Immature natural killer cell (primary cell): ENCODE measurements around the gene LRRC38. TPM values are rescaled to one million over a fixed set of nuclear protein-coding genes. Genes with fewer than 3 reads are reported as not detected.

Experiments used
- DNase-seq, 3 donors: peaks; one replicate each; pipeline ENCODE4 v3.0.0; 2022; ENCODE audit warnings: mixed read lengths in 1 of 3
- H3K27ac Mint-ChIP-seq, 6 donors: one replicate each; pipeline ENCODE4 v1.8.0; 2020; ENCODE audit warnings: mixed read lengths in 6 of 6, mild to moderate bottlenecking in 5 of 6, inconsistent platforms in 4 of 6, moderate library complexity in 3 of 6
- H3K27me3 Mint-ChIP-seq, 3 donors: one replicate each; pipeline ENCODE4 v1.8.0; 2020 to 2021; ENCODE audit warnings: low read depth in 3 of 3, mild to moderate bottlenecking in 3 of 3, mixed read lengths in 3 of 3, moderate library complexity in 3 of 3, inconsistent platforms in 1 of 3
- H3K36me3 Mint-ChIP-seq, 3 donors: one replicate each; pipeline ENCODE4 v1.8.0; 2020; ENCODE audit warnings: mixed read lengths in 3 of 3, inconsistent platforms in 2 of 3, mild to moderate bottlenecking in 2 of 3
- H3K4me1 Mint-ChIP-seq, 2 donors: one replicate each; pipeline ENCODE4 v1.8.0; 2020; ENCODE audit warnings: inconsistent platforms in 2 of 2, mild to moderate bottlenecking in 2 of 2, mixed read lengths in 2 of 2, moderate library complexity in 1 of 2
- H3K4me3 Mint-ChIP-seq, 5 donors: one replicate each; pipeline ENCODE4 v1.8.0; 2020; ENCODE audit warnings: mild to moderate bottlenecking in 5 of 5, mixed read lengths in 5 of 5, inconsistent platforms in 3 of 5, moderate library complexity in 3 of 5
- H3K9me3 Mint-ChIP-seq, 6 donors: one replicate each; pipeline ENCODE4 v1.8.0; 2020; ENCODE audit warnings: mild to moderate bottlenecking in 6 of 6, mixed read lengths in 6 of 6, inconsistent platforms in 4 of 6, moderate library complexity in 3 of 6
- polyA plus RNA-seq, 3 donors: library from polyadenylated mRNA; unstranded; fragments of 300-500 nt; fragmentation: Illumina TruSeq; gene quantifications; one replicate each; pipeline ENCODE4 v1.2.3, GENCODE V29; 2021

The LRRC38 gene
- polyA plus RNA-seq, 3 donors from 2014 or later: not detected

DNA sequence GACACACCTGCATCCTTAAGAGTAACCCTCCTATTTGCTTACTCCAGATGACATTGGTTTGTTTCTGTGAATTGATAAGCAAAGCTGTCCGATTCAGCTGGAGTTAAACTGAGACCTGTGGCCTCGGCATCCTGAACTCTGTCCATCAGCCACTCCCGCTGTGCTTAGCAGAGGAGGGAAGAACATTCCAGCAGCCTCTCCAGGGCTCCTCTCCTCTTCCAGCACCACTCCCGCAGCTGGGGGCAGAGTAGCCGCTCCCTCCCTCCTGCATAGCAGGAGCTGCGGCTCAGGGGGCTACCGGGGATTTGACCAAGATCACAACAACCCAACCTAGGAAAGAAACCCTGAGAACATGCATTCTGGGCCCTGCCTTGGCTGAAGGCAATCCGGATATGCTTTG, 8.8 kb downstream of the LRRC38 start:
- H3K27me3 Mint-ChIP-seq: peaks cover 0 to 8% (median 6%) of the 10 kb centered on the region in 3 donors
- H3K27ac Mint-ChIP-seq: no peak overlapping the region
- no peak for DNase-seq
- H3K36me3 Mint-ChIP-seq: no peaks in the 10 kb centered on the region
- no peaks in the 10 kb centered on the region for H3K4me1 Mint-ChIP-seq
- no peak overlapping the region for H3K4me3 Mint-ChIP-seq
- H3K9me3 Mint-ChIP-seq: no peaks in the 10 kb centered on the region

DNA sequence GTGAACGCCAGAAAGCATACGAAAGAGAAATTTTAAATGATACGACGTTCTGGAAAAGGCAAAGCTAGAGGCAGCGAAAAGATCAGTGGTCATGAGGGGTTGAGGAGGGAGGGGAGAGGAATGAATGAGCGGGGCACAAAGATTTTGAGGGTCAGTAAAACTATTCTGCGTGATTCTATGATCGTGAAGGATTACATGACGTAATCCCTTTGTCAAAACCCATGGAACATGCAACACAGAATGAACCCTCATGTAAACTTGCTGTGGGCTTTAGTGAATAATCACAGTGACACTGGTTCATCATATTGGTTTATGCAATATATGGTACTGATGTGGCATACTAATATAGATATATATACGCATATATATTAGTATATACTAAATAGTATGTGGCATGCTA, 13.0 kb downstream of the LRRC38 start:
- H3K27ac Mint-ChIP-seq: no peak overlapping the region

DNA sequence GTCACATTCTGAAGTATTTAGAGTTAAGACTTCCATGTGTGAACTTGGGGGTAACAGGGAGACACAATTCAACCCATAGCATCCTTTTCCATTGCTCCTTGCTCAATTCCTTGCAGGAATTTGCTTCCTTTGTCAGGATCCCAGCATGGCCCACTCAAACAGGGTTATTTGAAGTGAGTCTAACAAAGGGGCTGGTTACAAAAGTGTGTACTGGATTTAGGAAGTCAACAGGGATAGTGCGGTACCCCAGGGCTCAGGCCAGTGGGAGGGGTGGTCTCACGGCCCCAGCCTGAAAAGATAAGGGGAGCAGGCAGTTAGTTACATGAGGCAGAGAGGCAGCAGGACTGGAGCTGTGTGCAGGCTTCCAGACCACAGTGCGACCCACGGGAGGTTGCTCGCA, 14.4 kb downstream of the LRRC38 start:
- H3K27ac Mint-ChIP-seq: no peak overlapping the region
- peaks cover 0 to 7% (median 4%) of the 10 kb centered on the region in 3 donors for H3K27me3 Mint-ChIP-seq
- no peaks in the 10 kb centered on the region for H3K9me3 Mint-ChIP-seq
- no peaks in the 10 kb centered on the region for H3K4me1 Mint-ChIP-seq
- no peak overlapping the region for H3K4me3 Mint-ChIP-seq
- DNase-seq: no peak
- no peaks in the 10 kb centered on the region for H3K36me3 Mint-ChIP-seq

More for the DNA sequence above, 13.0 kb downstream of the LRRC38 start:
- H3K4me3 Mint-ChIP-seq: no peak overlapping the region
- no peaks in the 10 kb centered on the region for H3K9me3 Mint-ChIP-seq
- H3K27me3 Mint-ChIP-seq: peaks cover 0 to 4% (median 3%) of the 10 kb centered on the region in 3 donors
- no peaks in the 10 kb centered on the region for H3K4me1 Mint-ChIP-seq
- no peaks in the 10 kb centered on the region for H3K36me3 Mint-ChIP-seq
- no peak for DNase-seq

DNA sequence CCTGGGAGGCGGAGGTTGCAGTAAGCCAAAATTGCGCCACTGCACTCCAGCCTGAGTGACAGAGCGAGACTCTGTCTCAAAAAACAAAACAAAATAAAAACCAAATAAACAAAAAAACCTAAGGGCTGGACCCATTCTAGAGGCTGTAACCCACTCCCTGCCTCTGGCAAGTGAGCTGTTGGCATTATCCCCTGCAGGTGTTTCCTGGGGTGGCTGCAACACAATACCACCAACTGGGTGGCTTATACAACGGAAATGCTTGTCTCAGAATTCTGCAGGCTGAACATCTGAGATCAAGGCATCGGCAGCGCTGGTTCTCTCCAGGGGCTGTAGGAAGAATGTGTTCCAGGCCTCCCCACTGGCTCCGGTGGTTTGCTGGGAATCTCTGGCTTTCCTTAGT, 15.2 kb downstream of the LRRC38 start:
- Mint-ChIP-seq H3K27me3 (peaks cover 0 to 7% (median 6%) of the 10 kb centered on the region in 3 donors), H3K36me3 (no peaks in the 10 kb centered on the region), H3K4me3 (no peak overlapping the region), H3K4me1 (no peaks in the 10 kb centered on the region), H3K27ac (no peak overlapping the region), H3K9me3 (no peaks in the 10 kb centered on the region)
- no peak for DNase-seq

DNA sequence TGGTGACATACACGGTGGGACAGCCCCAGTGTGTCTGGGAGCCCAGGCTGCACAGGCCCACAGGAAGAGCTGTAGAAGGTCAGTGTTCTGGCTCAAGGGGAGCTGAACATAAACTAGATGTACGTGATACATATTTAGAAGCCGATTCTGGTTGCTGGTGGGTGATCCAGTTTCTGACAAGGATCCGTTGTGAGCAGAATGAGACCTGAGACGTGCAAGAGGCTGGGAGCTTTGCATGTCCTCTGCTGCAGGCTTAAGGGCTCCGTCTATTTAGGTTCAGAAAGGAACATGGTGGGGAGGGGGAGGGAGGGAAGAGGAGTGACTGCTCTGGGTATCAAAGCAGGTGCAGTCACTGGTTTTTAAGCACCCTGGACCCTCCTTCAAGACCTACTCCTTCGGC, 18.6 kb downstream of the LRRC38 start:
- peaks cover 0 to 7% (median 5%) of the 10 kb centered on the region in 3 donors for H3K27me3 Mint-ChIP-seq
- no peak overlapping the region for H3K4me3 Mint-ChIP-seq

DNA sequence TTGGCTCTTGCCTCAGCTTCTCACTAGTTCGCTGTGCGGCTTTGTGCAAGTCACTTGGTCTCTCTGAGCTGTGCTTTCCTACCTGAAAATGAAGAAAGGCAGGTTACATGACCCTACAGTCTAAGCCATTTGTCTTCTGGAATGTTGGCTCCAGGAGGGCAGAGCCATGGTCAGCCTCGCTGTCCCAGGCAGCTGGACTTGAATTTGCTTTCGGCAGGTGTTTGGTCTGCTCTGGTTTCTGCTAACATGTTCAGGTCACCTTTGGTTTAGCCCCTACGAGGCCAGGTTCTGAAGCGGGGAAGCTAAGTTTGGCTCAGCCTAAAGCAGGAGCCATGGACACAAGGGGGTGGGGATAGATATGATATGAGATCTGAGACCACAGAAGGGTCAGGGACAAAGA, 19.1 kb downstream of the LRRC38 start:
- H3K4me1 Mint-ChIP-seq: no peaks in the 10 kb centered on the region
- DNase-seq: no peak
- H3K36me3 Mint-ChIP-seq: no peaks in the 10 kb centered on the region

More for the DNA sequence above, 18.6 kb downstream of the LRRC38 start:
- no peaks in the 10 kb centered on the region for H3K4me1 Mint-ChIP-seq
- no peak for DNase-seq
- H3K9me3 Mint-ChIP-seq: no peaks in the 10 kb centered on the region
- no peak overlapping the region for H3K27ac Mint-ChIP-seq
- H3K36me3 Mint-ChIP-seq: no peaks in the 10 kb centered on the region

DNA sequence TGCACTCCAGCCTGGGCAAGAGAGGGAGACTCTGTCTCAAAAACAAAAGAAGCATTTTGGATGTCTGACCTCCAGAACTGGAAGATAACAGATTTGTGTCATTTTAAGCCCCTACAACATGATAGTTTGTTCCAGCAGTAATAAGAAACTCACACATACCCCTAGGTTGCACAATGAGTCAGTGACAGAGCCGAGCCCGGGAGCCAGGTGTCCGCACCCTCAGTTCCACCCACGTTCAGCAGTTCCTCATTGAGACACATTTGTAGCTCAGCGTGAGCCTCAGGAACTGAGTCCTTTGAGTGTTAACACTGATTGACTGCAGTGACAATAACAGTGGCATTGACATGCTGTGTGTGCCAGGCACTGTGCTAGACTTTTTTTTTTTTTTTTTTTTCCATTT, 19.8 kb downstream of the LRRC38 start:
- DNase-seq: no peak
- Mint-ChIP-seq H3K36me3 (no peaks in the 10 kb centered on the region), H3K27me3 (peaks cover 0 to 7% (median 7%) of the 10 kb centered on the region in 3 donors), H3K27ac (no peak overlapping the region), H3K9me3 (no peaks in the 10 kb centered on the region), H3K4me1 (no peaks in the 10 kb centered on the region), H3K4me3 (no peak overlapping the region)

More for the DNA sequence above, 19.1 kb downstream of the LRRC38 start:
- H3K27ac Mint-ChIP-seq: no peak overlapping the region
- no peak overlapping the region for H3K4me3 Mint-ChIP-seq
- H3K27me3 Mint-ChIP-seq: peaks cover 0 to 7% (median 7%) of the 10 kb centered on the region in 3 donors
- no peaks in the 10 kb centered on the region for H3K9me3 Mint-ChIP-seq

DNA sequence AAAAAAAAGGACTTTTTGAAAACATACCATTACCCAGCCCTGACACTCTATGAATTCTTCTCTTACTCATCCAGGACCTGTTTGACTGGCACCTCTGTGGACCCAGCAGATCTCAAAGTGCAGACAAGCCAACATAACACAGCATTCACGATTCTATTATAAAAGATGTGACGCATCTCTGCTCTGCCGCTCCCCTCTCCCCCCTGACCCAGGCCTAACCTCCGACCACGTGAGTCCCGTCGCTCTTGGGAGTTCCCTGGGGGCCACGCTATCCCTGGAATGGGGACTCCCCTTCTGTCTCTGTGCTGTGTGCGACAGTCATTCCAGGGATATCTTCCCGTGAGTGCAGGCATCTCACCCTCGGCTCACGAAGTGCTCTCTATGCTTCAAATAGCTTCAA, 21.1 kb downstream of the LRRC38 start:
- no peak overlapping the region for H3K4me3 Mint-ChIP-seq
- H3K27ac Mint-ChIP-seq: no peak overlapping the region
- H3K27me3 Mint-ChIP-seq: peaks cover 3 to 8% (median 7%) of the 10 kb centered on the region in 3 donors
- H3K36me3 Mint-ChIP-seq: no peaks in the 10 kb centered on the region
- no peak for DNase-seq
- H3K9me3 Mint-ChIP-seq: no peaks in the 10 kb centered on the region
- no peaks in the 10 kb centered on the region for H3K4me1 Mint-ChIP-seq

DNA sequence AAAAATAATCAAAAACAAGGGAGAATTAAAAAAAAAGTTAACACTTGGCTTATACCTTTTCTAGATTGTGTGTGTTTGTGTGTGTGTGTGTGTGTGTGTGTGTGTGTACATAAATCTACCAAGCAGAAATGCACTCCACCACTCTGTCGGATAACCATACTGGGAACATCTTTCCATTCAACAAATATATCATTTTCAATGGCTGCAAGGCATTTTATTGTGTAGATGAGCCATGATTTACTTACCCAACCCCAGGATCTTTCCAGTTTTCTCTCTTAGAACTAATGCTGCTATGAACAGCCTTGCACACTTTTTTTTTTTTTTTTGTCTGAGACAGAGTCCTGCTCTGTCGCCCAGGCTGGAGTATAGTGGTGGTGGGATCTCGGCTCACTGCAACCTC, 25.8 kb downstream of the LRRC38 start:
- DNase-seq: no peak
- no peaks in the 10 kb centered on the region for H3K36me3 Mint-ChIP-seq
- peaks cover 3 to 8% (median 4%) of the 10 kb centered on the region in 3 donors for H3K27me3 Mint-ChIP-seq
- H3K4me1 Mint-ChIP-seq: no peaks in the 10 kb centered on the region
- H3K27ac Mint-ChIP-seq: no peak overlapping the region
- H3K9me3 Mint-ChIP-seq: no peaks in the 10 kb centered on the region
- H3K4me3 Mint-ChIP-seq: no peak overlapping the region

DNA sequence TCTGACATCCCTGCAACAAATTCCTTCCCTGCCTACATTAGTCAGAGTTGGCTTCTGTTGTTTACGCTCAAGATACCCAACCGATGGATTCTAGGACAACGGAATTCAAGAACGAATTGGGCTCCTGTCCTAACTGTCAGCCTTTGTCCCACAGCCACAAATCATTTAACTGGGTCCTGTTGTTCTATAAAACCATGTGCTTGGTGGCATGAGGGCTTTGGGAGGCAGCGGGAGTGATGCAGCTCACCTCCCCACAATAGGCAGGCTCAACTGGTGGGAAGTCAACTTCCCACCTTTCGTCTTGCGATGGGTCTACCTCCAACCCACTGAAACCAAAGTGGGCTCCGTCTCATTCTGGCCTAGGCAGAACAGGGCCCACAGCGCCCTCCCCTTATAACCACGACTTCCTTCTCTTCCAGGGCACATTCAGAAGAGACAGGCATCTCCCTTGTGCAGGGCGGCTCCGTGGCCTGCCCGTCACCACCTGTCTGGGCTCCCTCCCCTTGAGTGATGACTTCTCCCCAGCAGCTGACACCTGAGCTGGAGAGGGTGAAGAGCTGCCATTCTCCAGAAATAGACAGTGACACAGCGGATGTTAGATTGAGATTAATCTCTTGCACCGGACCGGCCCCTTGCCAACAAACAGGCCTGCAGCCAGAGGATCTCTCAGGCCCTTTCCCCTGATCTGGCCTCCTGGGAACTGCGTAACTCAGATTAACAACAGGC, 26.5 kb downstream of the LRRC38 start:
- H3K27ac Mint-ChIP-seq: no peak overlapping the region
- DNase-seq: no peak
- H3K4me1 Mint-ChIP-seq: no peaks in the 10 kb centered on the region
- no peaks in the 10 kb centered on the region for H3K9me3 Mint-ChIP-seq
- no peak overlapping the region for H3K4me3 Mint-ChIP-seq
- peaks cover 3 to 8% (median 4%) of the 10 kb centered on the region in 3 donors for H3K27me3 Mint-ChIP-seq
- no peaks in the 10 kb centered on the region for H3K36me3 Mint-ChIP-seq

DNA sequence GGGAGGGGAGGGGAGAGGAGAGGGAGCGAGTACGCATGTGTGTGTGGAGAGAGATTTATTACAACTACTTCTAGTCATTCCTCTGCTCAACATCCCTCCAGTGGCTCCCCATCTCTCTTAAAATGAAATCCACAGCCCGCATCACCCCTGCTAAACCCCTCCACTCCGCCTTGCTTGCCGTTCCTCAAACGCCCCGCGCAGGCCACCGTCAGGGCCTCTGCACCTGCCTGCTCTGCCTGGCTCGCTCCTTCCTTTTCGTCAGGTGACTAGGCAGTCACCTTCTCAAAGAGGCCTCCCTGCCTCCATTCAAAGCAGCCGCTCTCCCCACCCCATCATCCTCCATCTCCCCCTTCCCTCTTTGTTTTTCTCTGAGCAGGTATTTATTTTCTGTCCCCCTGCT, 29.9 kb downstream of the LRRC38 start:
- Mint-ChIP-seq H3K27ac (no peak overlapping the region), H3K27me3 (peaks cover 3 to 8% (median 4%) of the 10 kb centered on the region in 3 donors), H3K4me1 (no peaks in the 10 kb centered on the region), H3K36me3 (no peaks in the 10 kb centered on the region), H3K9me3 (peaks cover 0 to 1% (median 0%) of the 10 kb centered on the region in 6 donors), H3K4me3 (no peak overlapping the region)
- no peak for DNase-seq

DNA sequence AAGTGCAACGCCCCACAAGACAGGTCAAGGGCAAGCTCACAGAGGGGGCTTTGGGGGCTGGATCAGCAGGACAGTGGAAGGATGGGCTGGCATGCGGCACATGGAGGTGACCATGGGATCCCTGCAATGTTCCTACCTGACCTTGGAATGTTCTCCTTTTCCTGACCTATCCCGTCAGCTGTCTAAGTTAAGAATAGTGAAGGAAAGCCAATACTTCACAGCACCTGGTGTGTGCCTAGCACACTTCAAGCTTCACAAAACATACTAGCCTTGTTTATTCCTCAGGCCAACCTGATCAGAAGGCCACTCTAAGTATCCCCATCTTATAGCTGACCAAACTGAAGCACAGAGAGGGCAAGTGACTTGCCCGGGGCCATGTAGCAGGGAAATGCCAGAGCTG, 31.2 kb downstream of the LRRC38 start:
- no peak for DNase-seq
- peaks cover 0 to 8% (median 2%) of the 10 kb centered on the region in 3 donors for H3K27me3 Mint-ChIP-seq
- H3K27ac Mint-ChIP-seq: no peak overlapping the region
- H3K9me3 Mint-ChIP-seq: peaks cover 0 to 1% (median 0%) of the 10 kb centered on the region in 6 donors
- no peak overlapping the region for H3K4me3 Mint-ChIP-seq
- no peaks in the 10 kb centered on the region for H3K4me1 Mint-ChIP-seq
- no peaks in the 10 kb centered on the region for H3K36me3 Mint-ChIP-seq

DNA sequence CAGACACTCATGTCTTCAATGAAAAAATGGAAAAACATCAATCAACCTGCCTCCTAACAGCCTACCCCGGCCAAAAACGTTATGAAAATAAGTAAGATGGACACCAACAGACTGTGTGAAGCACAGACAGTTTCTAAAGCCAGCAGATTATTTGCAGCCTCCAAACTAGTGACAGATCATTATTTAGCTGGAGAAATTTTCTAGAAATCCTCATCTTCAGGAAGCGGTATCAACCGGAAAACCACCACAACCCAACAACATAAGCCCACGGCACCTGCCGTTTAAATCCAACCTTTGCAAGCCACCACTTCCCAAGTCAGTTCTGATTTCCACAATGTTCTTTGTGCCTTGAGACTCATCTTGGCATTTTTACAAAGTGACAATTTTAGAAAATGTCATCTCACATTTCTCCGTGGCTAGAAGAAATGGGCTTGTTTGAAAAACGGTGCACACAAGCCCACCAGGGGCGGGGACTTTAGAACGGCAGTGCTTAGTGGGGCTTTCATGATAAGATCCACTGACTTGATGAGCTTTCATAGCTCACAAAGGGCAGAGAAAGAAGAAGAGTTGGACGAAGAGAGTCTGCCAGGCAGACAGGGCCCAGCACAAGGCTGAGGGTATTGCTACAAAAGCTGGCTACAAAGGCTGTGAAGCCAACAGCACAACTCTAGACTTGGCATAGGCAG, 34.5 kb downstream of the LRRC38 start:
- Mint-ChIP-seq H3K27me3 (peaks cover 0 to 8% (median 2%) of the 10 kb centered on the region in 3 donors), H3K4me3 (no peak overlapping the region), H3K9me3 (peaks cover 0 to 1% (median 0%) of the 10 kb centered on the region in 6 donors), H3K36me3 (no peaks in the 10 kb centered on the region), H3K4me1 (no peaks in the 10 kb centered on the region), H3K27ac (no peak overlapping the region)
- no peak for DNase-seq

DNA sequence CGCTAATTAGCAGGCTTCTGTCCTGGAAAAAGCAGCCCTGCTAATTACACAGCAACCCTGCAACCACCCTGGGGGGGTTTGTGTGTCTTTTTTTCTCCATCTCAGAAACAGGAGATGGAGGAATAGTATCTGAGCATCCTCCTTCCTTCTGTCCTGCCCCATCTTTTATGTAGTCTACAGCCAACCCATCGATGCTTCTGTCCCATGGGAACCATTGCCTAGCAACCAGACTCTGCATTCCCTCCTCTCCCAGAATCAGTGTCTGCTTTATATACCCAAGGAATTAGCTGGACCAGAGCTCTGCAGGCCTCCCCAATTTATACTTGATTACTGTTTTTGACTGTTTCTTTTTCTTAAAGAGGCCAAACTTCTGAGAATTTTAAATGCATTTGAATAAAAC, 35.1 kb downstream of the LRRC38 start:
- H3K27ac Mint-ChIP-seq: no peak overlapping the region
- H3K4me3 Mint-ChIP-seq: no peak overlapping the region
- peaks cover 0 to 1% (median 0%) of the 10 kb centered on the region in 6 donors for H3K9me3 Mint-ChIP-seq
- H3K36me3 Mint-ChIP-seq: no peaks in the 10 kb centered on the region
- peaks cover 0 to 6% (median 0%) of the 10 kb centered on the region in 3 donors for H3K27me3 Mint-ChIP-seq
- DNase-seq: no peak
- no peaks in the 10 kb centered on the region for H3K4me1 Mint-ChIP-seq
